Lower leg skin (tissue), 3 donors: ENCODE measurements around the gene IL1RL1.

ENCODE experiments used
- CTCF ChIP-seq, 3 donors: fragments of 450-650 bp; IDR thresholded peaks; one replicate each; pipeline ENCODE4 v1.5.1; 2016; ENCODE audit warnings: antibody characterized with exemption in 3 of 3, mild to moderate bottlenecking in 3 of 3, moderate library complexity in 2 of 3
- POLR2A ChIP-seq, 2 donors: fragments of 450-650 bp; IDR thresholded peaks; one replicate each; pipeline ENCODE4 v1.6.1; 2016 to 2017; ENCODE audit warnings: antibody characterized with exemption in 2 of 2, mild to moderate bottlenecking in 1 of 2, moderate library complexity in 1 of 2

DNA sequence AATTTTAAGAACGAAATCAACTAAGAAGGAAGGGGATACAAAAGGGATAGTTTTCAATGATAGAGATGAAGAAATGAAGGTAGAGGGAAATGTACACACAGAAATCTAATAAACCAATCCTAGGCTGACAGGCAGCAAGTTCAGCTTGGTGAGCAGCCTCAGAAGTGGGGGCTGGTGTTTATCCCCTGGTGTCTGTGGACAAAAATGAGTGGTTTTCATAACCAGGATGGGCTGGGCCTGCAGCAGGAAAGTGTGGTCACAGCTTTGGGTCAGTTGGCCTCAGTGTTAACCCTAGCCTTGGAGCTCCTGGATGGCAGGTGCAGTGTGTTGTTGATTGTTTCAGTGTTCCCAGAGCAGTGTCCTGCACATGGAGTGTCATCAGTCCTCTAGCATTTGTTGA lies 58.5 kb downstream of the IL1RL1 start:
- TF ChIP-seq CTCF (IDR thresholded peaks at IDR 0.05) (no peak), POLR2A (IDR thresholded peaks at IDR 0.05) (no peak)
